SK-N-SH (cell line): ENCODE results near the gene RAD51.

Source experiments
- CTCF ChIP-seq: fragments of 200-600 bp; sonication (generic); IDR thresholded peaks from 2 replicates; pipeline ENCODE4 v1.6.1; 2017; ENCODE audit warnings: antibody characterized with exemption, mild to moderate bottlenecking, moderate library complexity
- JUND ChIP-seq: IDR thresholded peaks from 2 replicates; pipeline ENCODE4 v1.4.0; 2012
- RAD21 ChIP-seq: IDR thresholded peaks from 2 replicates; pipeline ENCODE4 v1.6.1; 2012; ENCODE audit warnings: mild to moderate bottlenecking, low read length

- TF ChIP-seq CTCF (no peak), JUND (no peak), RAD21 (no peak)
Measured at GRCh38 chr15:40650479-40650878, 44.5 kb upstream of the RAD51 start.
